ENCODE data around the gene CASKIN1. TPM values are rescaled to one million over a fixed set of nuclear protein-coding genes. Genes with fewer than 3 reads are reported as not detected.

The CASKIN1 gene
- total RNA-seq, 2 donors from 2014 or later = not detected

GRCh38 chr16:2207872-2208271, 11.5 kb upstream of the CASKIN1 start:
- peaks cover 18% of the 10 kb centered on the region for H3K36me3 ChIP-seq

GRCh38 chr16:2206780-2207433, 10.5 kb upstream of the CASKIN1 start:
- no peak overlapping the region for H3K4me3 ChIP-seq
- peaks cover 18% of the 10 kb centered on the region for H3K36me3 ChIP-seq
- TF ChIP-seq CTCF (IDR thresholded peaks at IDR 0.05) = no peak
- ATAC-seq (ENCODE audit: insufficient number of reproducible peaks, low FRiP score, low read depth) (no peak), DNase-seq (ENCODE audit: low spot score) (no peak)
- no peaks in the 10 kb centered on the region for H3K27me3 ChIP-seq (replicated peaks; ENCODE audit: insufficient read depth)
- no peak overlapping the region for H3K27ac ChIP-seq
- no peaks in the 10 kb centered on the region for H3K9me3 ChIP-seq
- H3K4me1 ChIP-seq (ENCODE audit: control insufficient read depth in 1 of 2, low read depth in 2 of 2) = peaks cover 7 to 22% of the 10 kb centered on the region in 2 donors

More at GRCh38 chr16:2207872-2208271, 11.5 kb upstream of the CASKIN1 start:
- no peak overlapping the region for H3K4me3 ChIP-seq
- no peak overlapping the region for H3K27ac ChIP-seq
- DNase-seq (ENCODE audit: low spot score) = no peak
- no peaks in the 10 kb centered on the region for H3K9me3 ChIP-seq
- no peak for ATAC-seq (ENCODE audit: insufficient number of reproducible peaks, low FRiP score, low read depth)
- no peaks in the 10 kb centered on the region for H3K27me3 ChIP-seq (replicated peaks; ENCODE audit: insufficient read depth)
- peaks cover 14 to 32% of the 10 kb centered on the region in 2 donors for H3K4me1 ChIP-seq (ENCODE audit: control insufficient read depth in 1 of 2, low read depth in 2 of 2)
- TF ChIP-seq CTCF (IDR thresholded peaks at IDR 0.05) = no peak

DNA sequence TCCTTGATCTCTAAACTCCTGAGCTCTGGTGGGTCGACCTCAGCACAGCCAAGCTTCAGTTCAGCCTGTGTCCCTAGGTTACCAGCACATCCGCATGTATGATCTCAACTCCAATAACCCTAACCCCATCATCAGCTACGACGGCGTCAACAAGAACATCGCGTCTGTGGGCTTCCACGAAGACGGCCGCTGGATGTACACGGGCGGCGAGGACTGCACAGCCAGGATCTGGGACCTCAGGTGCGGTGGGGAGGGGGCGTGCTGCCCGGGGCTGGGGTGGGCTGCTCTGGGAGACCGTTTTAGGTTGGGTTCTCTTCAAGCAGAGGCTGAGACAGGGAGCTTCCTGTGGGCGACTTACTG, 10.0 kb upstream of the CASKIN1 start:
- ATAC-seq (ENCODE audit: insufficient number of reproducible peaks, low FRiP score, low read depth) (no peak), DNase-seq (ENCODE audit: low spot score) (no peak)

GRCh38 chr16:2205967-2206313, 9.5 kb upstream of the CASKIN1 start:
- TF ChIP-seq CTCF (IDR thresholded peaks at IDR 0.05) = no peak
- Histone ChIP-seq H3K4me1 (ENCODE audit: control insufficient read depth in 1 of 2, low read depth in 2 of 2) (peaks cover 7 to 20% of the 10 kb centered on the region in 2 donors), H3K27me3 (replicated peaks; ENCODE audit: insufficient read depth) (no peaks in the 10 kb centered on the region), H3K27ac (peak overlapping the region; percentile 94 to 97), H3K9me3 (no peaks in the 10 kb centered on the region), H3K36me3 (peaks cover 18% of the 10 kb centered on the region), H3K4me3 (peak overlapping the region; percentile 87)
- DNase-seq (ENCODE audit: low spot score) (no peak), ATAC-seq (ENCODE audit: insufficient number of reproducible peaks, low FRiP score, low read depth) (no peak)

More for the DNA sequence above, 10.0 kb upstream of the CASKIN1 start:
- H3K9me3 ChIP-seq = no peaks in the 10 kb centered on the region
- no peak for TF ChIP-seq CTCF (IDR thresholded peaks at IDR 0.05)
- H3K27me3 ChIP-seq (replicated peaks; ENCODE audit: insufficient read depth) = no peaks in the 10 kb centered on the region
- peak overlapping the region; percentile 87 for H3K4me3 ChIP-seq
- H3K4me1 ChIP-seq (ENCODE audit: control insufficient read depth in 1 of 2, low read depth in 2 of 2) = peaks cover 7 to 20% of the 10 kb centered on the region in 2 donors
- peaks cover 18% of the 10 kb centered on the region for H3K36me3 ChIP-seq
- H3K27ac ChIP-seq = no peak overlapping the region

- H3K9me3 ChIP-seq = no peaks in the 10 kb centered on the region
- peak; percentile 24 for TF ChIP-seq CTCF (IDR thresholded peaks at IDR 0.05)
- H3K4me1 ChIP-seq (ENCODE audit: control insufficient read depth in 1 of 2, low read depth in 2 of 2) = peaks cover 7 to 20% of the 10 kb centered on the region in 2 donors
- DNase-seq (ENCODE audit: low spot score) = peak; percentile 21
- peaks cover 18% of the 10 kb centered on the region for H3K36me3 ChIP-seq
- peak within 1 kb of the TSS; percentile 94 to 97 for H3K27ac ChIP-seq
- peak; percentile 78 for ATAC-seq (ENCODE audit: insufficient number of reproducible peaks, low FRiP score, low read depth)
- H3K27me3 ChIP-seq (replicated peaks; ENCODE audit: insufficient read depth) = no peaks in the 10 kb centered on the region
- H3K4me3 ChIP-seq = peak within 1 kb of the TSS; percentile 87
Observed at GRCh38 chr16:2205104-2205966, 8.9 kb upstream of the CASKIN1 start, which contains the start of gene MLST8. TSS of gene MLST8 (plus strand) at chr16:2205454. CDS start at chr16:2206086, 632 bp downstream.
